ACC112 (cell line): ENCODE measurements around the gene AHR.

Source experiments
- H2AFZ ChIP-seq: fragments of 200-600 bp; sonication (generic); one replicate; pipeline ENCODE4 v1.6.0; 2017; ENCODE audit warnings: antibody characterized with exemption, low read length; ENCODE audit not compliant: unreplicated experiment
- H3K27ac ChIP-seq: fragments of 200-600 bp; sonication (generic); 2 replicates; pipeline ENCODE4 v1.5.1; 2014; ENCODE audit warnings: low read depth, mild to moderate bottlenecking, antibody characterized with exemption, low read length, moderate library complexity
- H3K27me3 ChIP-seq: fragments of 200-600 bp; sonication (generic); 2 replicates; pipeline ENCODE4 v1.6.1; 2014; ENCODE audit warnings: mild to moderate bottlenecking, antibody characterized with exemption, low read length, moderate library complexity, mixed read lengths; ENCODE audit not compliant: insufficient read depth
- H3K36me3 ChIP-seq: fragments of 200-600 bp; sonication (generic); 2 replicates; pipeline ENCODE4 v1.6.1; 2016; ENCODE audit warnings: mild to moderate bottlenecking, antibody characterized with exemption, low read length, moderate library complexity, mixed read lengths; ENCODE audit not compliant: insufficient read depth
- H3K4me1 ChIP-seq: fragments of 200-600 bp; sonication (generic); one replicate; pipeline ENCODE4 v1.6.1; 2016; ENCODE audit warnings: low read length, mixed read lengths; ENCODE audit not compliant: insufficient read depth, unreplicated experiment, control insufficient read depth
- H3K4me3 ChIP-seq: fragments of 200-600 bp; sonication (generic); 2 replicates; pipeline ENCODE4 v1.5.1; 2014; ENCODE audit warnings: mild to moderate bottlenecking, low read depth, low read length
- H3K79me2 ChIP-seq: fragments of 200-600 bp; sonication (generic); one replicate; pipeline ENCODE4 v1.6.0; 2016; ENCODE audit warnings: low read length; ENCODE audit not compliant: control insufficient read depth, unreplicated experiment, insufficient read depth

The AHR gene

GRCh38 chr7:17304926-17305325 is 6.5 kb downstream of the AHR start:
- Histone ChIP-seq H3K36me3 (0 out of 2 replicates have a peak, but pooled peaks cover 1% of the 10 kb centered on the region), H3K27ac (peak overlapping the region; percentile 82), H3K27me3 (no peaks in the 10 kb centered on the region), H3K79me2 (peaks cover 97% of the 10 kb centered on the region), H2AFZ (no peak overlapping the region), H3K4me3 (peak overlapping the region; percentile 98), H3K4me1 (peaks cover 63% of the 10 kb centered on the region)

DNA sequence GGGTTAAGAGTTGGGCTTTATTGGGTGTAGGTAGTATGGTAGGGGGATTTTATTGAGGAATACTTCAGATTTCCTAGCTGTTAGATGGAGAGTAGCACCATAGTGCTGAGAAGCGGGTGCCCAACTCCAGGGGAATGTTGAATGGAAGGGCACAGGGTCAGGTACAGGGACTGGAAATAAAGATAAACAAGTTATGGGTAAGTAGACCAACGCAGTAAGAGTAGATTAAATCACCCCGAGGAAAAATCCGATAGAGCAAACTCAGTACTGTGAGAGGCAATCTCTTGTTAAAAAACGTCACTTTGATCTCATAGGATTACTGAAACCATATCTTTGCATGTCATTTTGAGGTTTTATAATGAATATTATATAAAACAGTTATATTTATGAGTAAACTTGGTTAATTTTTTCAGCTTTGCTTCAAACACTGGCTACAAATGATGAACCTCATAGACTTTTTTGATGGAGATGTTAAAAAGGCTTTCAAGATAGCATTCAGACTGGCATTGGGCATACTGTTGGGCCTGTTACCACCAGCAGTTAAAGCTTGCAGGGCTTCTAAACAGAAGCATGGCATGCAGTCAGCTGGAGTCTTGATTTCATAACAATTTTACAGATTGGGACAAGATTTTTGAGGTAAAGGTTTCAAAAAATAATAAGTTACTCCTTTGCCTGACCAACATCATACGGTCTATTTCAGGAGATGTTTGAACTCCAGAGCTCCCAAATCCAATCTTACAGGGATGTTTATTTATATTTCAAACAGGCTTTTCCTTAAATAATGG is 7.1 kb downstream of the AHR start:
- H3K79me2 ChIP-seq = peaks cover 93% of the 10 kb centered on the region
- H3K27ac ChIP-seq = peak overlapping the region; percentile 82
- 0 out of 2 replicates have a peak, but pooled peaks cover 3% of the 10 kb centered on the region for H3K36me3 ChIP-seq
- H3K27me3 ChIP-seq = no peaks in the 10 kb centered on the region
- peaks cover 63% of the 10 kb centered on the region for H3K4me1 ChIP-seq
- peak overlapping the region; percentile 98 for H3K4me3 ChIP-seq
- H2AFZ ChIP-seq = no peak overlapping the region

GRCh38 chr7:17307000-17307399 is 8.5 kb downstream of the AHR start:
- H3K27ac ChIP-seq = peak overlapping the region; percentile 82
- H3K4me1 ChIP-seq = peaks cover 63% of the 10 kb centered on the region
- no peaks in the 10 kb centered on the region for H3K27me3 ChIP-seq
- peaks cover 93% of the 10 kb centered on the region for H3K79me2 ChIP-seq
- H3K36me3 ChIP-seq = peaks cover 14% of the 10 kb centered on the region
- H2AFZ ChIP-seq = no peak overlapping the region
- H3K4me3 ChIP-seq = peak overlapping the region; percentile 56

GRCh38 chr7:17307558-17307957 is 9.1 kb downstream of the AHR start:
- H3K79me2 ChIP-seq = peaks cover 91% of the 10 kb centered on the region
- H3K27ac ChIP-seq = peak overlapping the region; percentile 82
- H2AFZ ChIP-seq = no peak overlapping the region
- peak overlapping the region; percentile 56 for H3K4me3 ChIP-seq
- peaks cover 63% of the 10 kb centered on the region for H3K4me1 ChIP-seq
- no peaks in the 10 kb centered on the region for H3K27me3 ChIP-seq
- H3K36me3 ChIP-seq = peaks cover 14% of the 10 kb centered on the region

DNA sequence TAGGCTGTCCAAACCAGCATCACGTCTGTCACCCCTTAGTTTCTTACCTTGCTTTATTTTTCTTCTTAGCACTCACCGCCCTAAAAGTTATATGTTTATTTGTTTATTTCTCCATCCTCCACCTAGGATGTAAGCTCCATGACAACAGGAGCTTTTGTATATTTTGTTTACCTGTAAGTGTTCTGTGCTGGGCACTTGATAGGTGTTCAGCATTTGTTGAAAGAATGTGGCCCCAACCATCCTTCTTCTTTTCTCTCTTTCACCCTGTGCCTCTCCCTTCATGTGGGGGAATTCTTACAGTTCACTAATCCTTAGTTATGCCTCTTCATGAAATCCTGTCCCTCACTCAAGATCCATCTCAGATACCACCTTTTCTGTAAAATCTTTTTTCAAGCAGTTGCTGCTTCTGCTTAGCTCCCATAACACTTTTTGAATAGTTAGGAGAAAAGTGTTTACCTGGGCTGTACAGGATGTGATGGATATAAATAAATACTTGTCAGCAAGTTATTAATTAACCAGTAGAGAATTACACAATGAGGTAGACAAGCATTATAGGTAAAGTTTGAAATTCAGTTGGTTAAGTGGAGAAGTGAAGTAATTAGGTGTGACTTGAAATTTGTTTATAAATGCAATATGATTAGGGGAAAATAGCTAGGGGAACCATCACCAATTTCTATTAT is 9.7 kb downstream of the AHR start:
- Histone ChIP-seq H3K27ac (peak overlapping the region; percentile 82), H3K79me2 (peaks cover 92% of the 10 kb centered on the region), H3K36me3 (peaks cover 16% of the 10 kb centered on the region), H3K27me3 (no peaks in the 10 kb centered on the region), H3K4me1 (peaks cover 68% of the 10 kb centered on the region), H2AFZ (no peak overlapping the region), H3K4me3 (peak overlapping the region; percentile 56)

DNA sequence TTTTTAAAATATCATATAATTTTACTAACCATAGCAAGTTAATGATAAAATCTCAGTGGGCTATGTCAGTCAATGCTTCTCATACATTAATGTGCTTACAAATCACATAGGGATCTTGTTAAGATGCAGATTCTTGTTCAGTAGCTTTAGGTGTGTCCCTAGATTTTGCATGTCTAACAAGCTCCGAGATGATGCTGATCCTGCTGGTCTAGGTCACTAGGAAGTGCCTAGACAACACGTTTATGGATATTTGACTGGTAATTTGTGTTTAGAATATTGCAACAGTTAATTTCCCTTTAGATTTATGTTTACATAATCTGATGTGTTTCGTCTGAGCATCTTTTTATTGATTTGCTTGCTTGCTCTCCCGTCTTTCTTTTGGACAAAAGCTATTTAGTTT is 12.7 kb downstream of the AHR start:
- peaks cover 78% of the 10 kb centered on the region for H3K79me2 ChIP-seq

GRCh38 chr7:17311952-17312351 is 13.5 kb downstream of the AHR start:
- Histone ChIP-seq H3K27me3 (no peaks in the 10 kb centered on the region), H3K27ac (no peak overlapping the region), H3K4me1 (peaks cover 61% of the 10 kb centered on the region)

More for the DNA sequence above, 12.7 kb downstream of the AHR start:
- Histone ChIP-seq H3K27ac (no peak overlapping the region), H3K4me1 (peaks cover 62% of the 10 kb centered on the region), H3K27me3 (no peaks in the 10 kb centered on the region), H3K36me3 (peaks cover 17% of the 10 kb centered on the region), H3K4me3 (no peak overlapping the region), H2AFZ (no peak overlapping the region)

GRCh38 chr7:17312641-17313040 is 14.2 kb downstream of the AHR start:
- Histone ChIP-seq H3K36me3 (peaks cover 22% of the 10 kb centered on the region), H3K79me2 (peaks cover 77% of the 10 kb centered on the region), H3K4me3 (no peak overlapping the region), H3K27ac (no peak overlapping the region), H2AFZ (no peak overlapping the region), H3K27me3 (no peaks in the 10 kb centered on the region), H3K4me1 (peaks cover 59% of the 10 kb centered on the region)

More at GRCh38 chr7:17311952-17312351, 13.5 kb downstream of the AHR start:
- Histone ChIP-seq H3K36me3 (peaks cover 17% of the 10 kb centered on the region), H3K79me2 (peaks cover 78% of the 10 kb centered on the region), H2AFZ (no peak overlapping the region), H3K4me3 (no peak overlapping the region)

- Histone ChIP-seq H2AFZ (no peak overlapping the region), H3K79me2 (peaks cover 77% of the 10 kb centered on the region), H3K27ac (no peak overlapping the region), H3K4me3 (no peak overlapping the region), H3K36me3 (peaks cover 26% of the 10 kb centered on the region), H3K27me3 (no peaks in the 10 kb centered on the region), H3K4me1 (peaks cover 59% of the 10 kb centered on the region)
These were observed 14.7 kb downstream of the AHR start for GRCh38 chr7:17313194-17313593.

GRCh38 chr7:17315974-17316373 is 17.5 kb downstream of the AHR start:
- Histone ChIP-seq H2AFZ (no peak overlapping the region), H3K79me2 (peaks cover 80% of the 10 kb centered on the region), H3K36me3 (peaks cover 22% of the 10 kb centered on the region), H3K4me3 (peak overlapping the region; percentile 5; the same call in 1 of the 2 replicates), H3K27me3 (no peaks in the 10 kb centered on the region), H3K27ac (peak overlapping the region; percentile 28), H3K4me1 (peaks cover 72% of the 10 kb centered on the region)
